ENCODE measurements around the gene DNM2. TPM values are rescaled to one million over a fixed set of nuclear protein-coding genes. Genes with fewer than 3 reads are reported as not detected.

Gene DNM2
- total and polyA plus RNA-seq, 2 of the 13 experiments (the other 11 are each of a cell fraction or from before 2014, with no cell fraction given): 41.7 to 59.8 TPM

- TF ChIP-seq ZHX1 (CRISPR knock-in tag; IDR thresholded peaks at IDR 0.05; ENCODE audit: low read depth): no peak
- 0 out of 2 replicates have a peak, but pooled peaks have one; percentile 30 for TF ChIP-seq ZNF275 (CRISPR knock-in tag; IDR thresholded peaks at IDR 0.05; ENCODE audit: borderline replicate concordance)
- peak; percentile 83 for TF ChIP-seq ZFY (CRISPR knock-in tag; IDR thresholded peaks at IDR 0.05)
- TF ChIP-seq ZNF33B (CRISPR knock-in tag; IDR thresholded peaks at IDR 0.05): no peak
- no peak for TF ChIP-seq ZNF362 (CRISPR knock-in tag; IDR thresholded peaks at IDR 0.05; ENCODE audit: borderline replicate concordance)
- TF ChIP-seq ZNF225 (CRISPR knock-in tag; IDR thresholded peaks at IDR 0.05): 0 out of 2 replicates have a peak, but pooled peaks have one; percentile 41
- no peak for TF ChIP-seq SAP130 (CRISPR knock-in tag; IDR thresholded peaks at IDR 0.05; ENCODE audit: low read depth)
- no peak; the same call in 1 of the 2 replicates for TF ChIP-seq ZNF782 (CRISPR knock-in tag; IDR thresholded peaks at IDR 0.05; ENCODE audit: borderline replicate concordance)
- no peak for TF ChIP-seq FIP1L1 (IDR thresholded peaks at IDR 0.05; ENCODE audit: borderline replicate concordance, insufficient read depth, low read depth, low read length)
- TF ChIP-seq, protein P1, sequence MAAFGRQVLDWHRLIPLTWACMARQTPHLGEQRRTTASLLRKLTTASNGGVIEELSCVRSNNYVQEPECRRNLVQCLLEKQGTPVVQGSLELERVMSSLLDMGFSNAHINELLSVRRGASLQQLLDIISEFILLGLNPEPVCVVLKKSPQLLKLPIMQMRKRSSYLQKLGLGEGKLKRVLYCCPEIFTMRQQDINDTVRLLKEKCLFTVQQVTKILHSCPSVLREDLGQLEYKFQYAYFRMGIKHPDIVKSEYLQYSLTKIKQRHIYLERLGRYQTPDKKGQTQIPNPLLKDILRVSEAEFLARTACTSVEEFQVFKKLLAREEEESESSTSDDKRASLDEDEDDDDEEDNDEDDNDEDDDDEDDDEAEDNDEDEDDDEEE (CRISPR knock-in tag; IDR thresholded peaks at IDR 0.05): 0 out of 2 replicates have a peak, but pooled peaks have one; percentile 3
- TF ChIP-seq FUBP1 (CRISPR knock-in tag; IDR thresholded peaks at IDR 0.05; ENCODE audit: borderline replicate concordance): 0 out of 2 replicates have a peak, but pooled peaks have one; percentile 75
- TF ChIP-seq RBFOX2 (IDR thresholded peaks at IDR 0.05; ENCODE audit: low read depth, low read length): peak; percentile 79
- TF ChIP-seq ZBTB44 (CRISPR knock-in tag; IDR thresholded peaks at IDR 0.05): 0 out of 2 replicates have a peak, but pooled peaks have one; percentile 26
These were observed 622 bp downstream of the DNM2 start (continued) for GRCh38 chr19:10718205-10719196.

All from HepG2 (cell line).